Retinal pigment epithelial cell (primary cell): ENCODE data around the gene MCM9.

ENCODE experiments used
- DNase-seq: peaks from one replicate; pipeline ENCODE4 v3.0.0-alpha.2; 2010; ENCODE audit warnings: low read depth
- H3K4me3 ChIP-seq: 2 replicates; pipeline ENCODE4 v1.5.1; 2011; ENCODE audit warnings: mild to moderate bottlenecking, low read length, control low read depth, moderate library complexity
- CTCF ChIP-seq: conservative IDR thresholded peaks from 2 replicates; pipeline ENCODE4 v1.5.1; 2011; ENCODE audit warnings: low read depth, low read length, control low read depth, inconsistent platforms

Gene MCM9

GRCh38 chr6:118876814-118877213 is 58.1 kb downstream of the MCM9 start:
- H3K4me3 ChIP-seq, result no peak overlapping the region
- no peak for TF ChIP-seq CTCF
- no peak for DNase-seq

- no peak for TF ChIP-seq CTCF
- no peak for DNase-seq
- H3K4me3 ChIP-seq, result no peak overlapping the region
Measured at GRCh38 chr6:118876198-118876597, 58.8 kb downstream of the MCM9 start.

- no peak for TF ChIP-seq CTCF
- no peak for DNase-seq
Measured at GRCh38 chr6:118875672-118876071, 59.3 kb downstream of the MCM9 start.

GRCh38 chr6:118873239-118873638 is 61.7 kb downstream of the MCM9 start:
- DNase-seq, result no peak
- no peak overlapping the region for H3K4me3 ChIP-seq
- TF ChIP-seq CTCF, result no peak

More at GRCh38 chr6:118875672-118876071, 59.3 kb downstream of the MCM9 start:
- no peak overlapping the region for H3K4me3 ChIP-seq

GRCh38 chr6:118872726-118873125 is 62.2 kb downstream of the MCM9 start:
- no peak overlapping the region for H3K4me3 ChIP-seq
- TF ChIP-seq CTCF, result no peak

GRCh38 chr6:118872318-118872717 is 62.6 kb downstream of the MCM9 start:
- DNase-seq, result no peak
- no peak for TF ChIP-seq CTCF
- no peak overlapping the region for H3K4me3 ChIP-seq

More at GRCh38 chr6:118872726-118873125, 62.2 kb downstream of the MCM9 start:
- DNase-seq, result no peak

- no peak for TF ChIP-seq CTCF
- H3K4me3 ChIP-seq, result no peak overlapping the region
- DNase-seq, result no peak
Measured at GRCh38 chr6:118871331-118871730, 63.6 kb downstream of the MCM9 start.
